DMS79 (cell line): ENCODE data around the gene MACROD2.
"Not testable (repeated sequence)": the region's sequence is repeated elsewhere in the genome, so short reads cannot be mapped to it uniquely, and the experiment has no call there.

Experiments used
- DNase-seq: peaks from one replicate; lab custom pipeline; 2025; lab: John Stamatoyannopoulos, UW

The MACROD2 gene

GRCh38 chr20:15451241-15451640, 1455.9 kb downstream of the MACROD2 start:
- no peak for DNase-seq

GRCh38 chr20:15455279-15455678, 1460.0 kb downstream of the MACROD2 start:
- DNase-seq: no peak

- DNase-seq: no peak
Measured at GRCh38 chr20:15461938-15462337, 1466.6 kb downstream of the MACROD2 start.

- no peak for DNase-seq
Measured at GRCh38 chr20:15475483-15475882, 1480.2 kb downstream of the MACROD2 start.

GRCh38 chr20:15476186-15476585, 1480.9 kb downstream of the MACROD2 start:
- no peak for DNase-seq

GRCh38 chr20:15476781-15477180, 1481.5 kb downstream of the MACROD2 start:
- DNase-seq: no peak

- no peak for DNase-seq
Measured at GRCh38 chr20:15482525-15482924, 1487.2 kb downstream of the MACROD2 start.

GRCh38 chr20:15485519-15485918, 1490.2 kb downstream of the MACROD2 start:
- DNase-seq: no peak

- DNase-seq: no peak
Measured at GRCh38 chr20:15487030-15487429, 1491.7 kb downstream of the MACROD2 start.

- no peak for DNase-seq
Measured at GRCh38 chr20:15487682-15488081, 1492.4 kb downstream of the MACROD2 start.

- no peak for DNase-seq
Measured at GRCh38 chr20:15491575-15491974, 1496.3 kb downstream of the MACROD2 start.

GRCh38 chr20:15494851-15495250, 1499.5 kb downstream of the MACROD2 start:
- no peak for DNase-seq

GRCh38 chr20:15496501-15497039, 1501.3 kb downstream of the MACROD2 start:
- no peak for DNase-seq

- no peak for DNase-seq
Measured at GRCh38 chr20:15498926-15499325, 1503.6 kb downstream of the MACROD2 start.

GRCh38 chr20:15506311-15506710, 1511.0 kb downstream of the MACROD2 start:
- DNase-seq: no peak

GRCh38 chr20:15507151-15507550, 1511.8 kb downstream of the MACROD2 start:
- no peak for DNase-seq

GRCh38 chr20:15511551-15511950, 1516.2 kb downstream of the MACROD2 start:
- DNase-seq: no peak

GRCh38 chr20:15512916-15513315, 1517.6 kb downstream of the MACROD2 start:
- no peak for DNase-seq

GRCh38 chr20:15515691-15516090, 1520.4 kb downstream of the MACROD2 start:
- DNase-seq: no peak

- DNase-seq: no peak
Measured at GRCh38 chr20:15520930-15521524, 1525.7 kb downstream of the MACROD2 start.

- no peak for DNase-seq
Measured at GRCh38 chr20:15523400-15523799, 1528.1 kb downstream of the MACROD2 start.

GRCh38 chr20:15528391-15529111, 1533.2 kb downstream of the MACROD2 start:
- no peak for DNase-seq

GRCh38 chr20:15535863-15536262, 1540.5 kb downstream of the MACROD2 start:
- DNase-seq: no peak

GRCh38 chr20:15537200-15537599, 1541.9 kb downstream of the MACROD2 start:
- DNase-seq: not testable (repeated sequence)
